Measurements from ENCODE around the gene RBM5.

DNA sequence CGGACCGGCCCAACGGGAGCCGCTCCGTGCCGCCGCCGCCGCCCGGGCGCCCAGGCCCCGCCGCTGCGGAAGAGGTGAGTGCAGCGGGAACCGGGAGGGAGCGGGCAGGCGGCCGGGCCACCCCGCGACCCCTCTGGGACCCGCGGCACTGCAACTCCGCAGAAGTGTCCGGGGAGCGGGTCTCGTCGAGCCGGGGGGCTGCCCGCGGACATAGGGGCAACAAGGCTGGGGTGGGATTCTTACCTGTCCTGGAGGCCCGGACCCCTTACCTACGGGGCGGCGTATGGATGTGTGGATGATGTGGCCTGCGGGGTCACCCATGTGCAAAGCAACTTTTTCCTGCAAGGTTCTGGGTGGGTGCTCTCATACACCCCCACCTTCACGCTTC is 66.8 kb downstream of the RBM5 start:
- TF ChIP-seq CTCF (IDR thresholded peaks at IDR 0.05) (no peak), POLR2A (IDR thresholded peaks at IDR 0.05) (no peak)
